HG03520 (cell line): ENCODE data around the gene ZNF358.

Experiments used
- ATAC-seq: cut with Tn5 transposase; IDR thresholded peaks from one replicate; pipeline ENCODE4 v1.9.1; 2021; ENCODE audit warnings: mild to moderate bottlenecking, moderate library complexity; ENCODE audit not compliant: unreplicated experiment

Gene ZNF358

DNA sequence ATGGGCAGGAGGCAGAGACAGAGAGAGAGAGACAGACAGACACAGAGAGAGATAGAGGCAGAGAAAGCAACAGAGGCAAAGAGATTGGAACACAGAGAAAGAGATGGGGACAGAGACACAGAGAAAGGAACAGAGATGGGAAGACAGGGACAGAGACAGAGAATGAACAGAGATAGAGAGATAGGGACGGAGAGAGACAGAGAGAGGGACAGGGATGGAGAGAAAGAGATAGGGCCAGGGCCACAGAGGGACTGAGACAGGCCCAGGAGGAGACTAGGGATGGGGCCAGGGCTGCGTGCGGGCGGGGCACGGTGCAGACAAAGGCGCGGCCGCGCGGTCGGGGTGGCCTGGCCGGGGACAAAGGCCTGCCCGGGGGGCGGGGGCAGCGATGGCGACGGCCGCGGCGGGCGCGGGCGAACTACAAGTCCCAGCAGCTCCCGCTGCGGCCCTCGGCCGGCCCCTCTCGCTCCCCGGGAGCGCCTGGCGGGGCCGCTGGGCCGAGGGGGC, at the start of gene ZNF358:
TSS of gene ZNF358 (plus strand) at position 459 of the 507 bp plus-strand sequence. CDS start 3,140 bp downstream, outside the sequence.
- no peak for ATAC-seq

DNA sequence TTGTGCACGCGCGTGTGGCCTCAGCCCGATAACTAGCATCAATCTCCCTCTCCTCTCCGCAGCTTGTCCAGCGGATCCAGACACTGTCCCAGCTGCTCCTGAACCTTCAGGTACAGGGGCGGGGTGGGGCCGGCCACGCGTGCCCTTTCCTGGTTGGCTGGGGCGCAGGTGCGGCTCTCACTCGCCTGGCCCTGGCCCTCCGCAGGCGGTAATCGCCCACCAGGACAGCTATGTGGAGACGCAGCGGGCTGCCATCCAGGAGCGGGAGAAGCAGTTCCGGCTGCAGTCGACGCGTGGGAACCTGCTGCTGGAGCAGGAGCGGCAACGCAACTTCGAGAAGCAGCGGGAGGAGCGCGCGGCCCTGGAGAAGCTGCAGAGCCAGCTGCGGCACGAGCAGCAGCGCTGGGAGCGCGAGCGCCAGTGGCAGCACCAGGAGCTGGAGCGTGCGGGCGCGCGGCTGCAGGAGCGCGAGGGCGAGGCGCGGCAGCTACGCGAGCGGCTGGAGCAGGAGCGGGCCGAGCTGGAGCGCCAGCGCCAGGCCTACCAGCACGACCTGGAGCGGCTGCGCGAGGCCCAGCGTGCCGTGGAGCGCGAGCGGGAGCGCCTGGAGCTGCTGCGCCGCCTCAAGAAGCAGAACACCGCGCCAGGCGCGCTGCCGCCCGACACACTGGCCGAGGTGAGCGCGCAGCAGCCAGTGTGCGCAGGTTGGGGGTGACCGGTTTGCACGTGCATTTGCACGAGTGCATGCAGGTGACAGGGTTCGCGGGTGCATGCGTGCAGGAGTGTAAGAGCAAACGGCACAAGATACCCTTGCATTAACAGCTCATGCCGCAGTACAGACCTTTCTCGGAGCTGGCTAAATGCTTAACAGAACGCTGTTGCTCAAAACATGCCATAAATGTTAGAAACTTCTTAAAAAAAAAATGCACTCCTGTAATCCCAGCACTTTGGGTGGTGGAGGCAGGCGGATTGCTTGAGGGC, 48.6 kb upstream of the ZNF358 start:
- ATAC-seq, result no peak

DNA sequence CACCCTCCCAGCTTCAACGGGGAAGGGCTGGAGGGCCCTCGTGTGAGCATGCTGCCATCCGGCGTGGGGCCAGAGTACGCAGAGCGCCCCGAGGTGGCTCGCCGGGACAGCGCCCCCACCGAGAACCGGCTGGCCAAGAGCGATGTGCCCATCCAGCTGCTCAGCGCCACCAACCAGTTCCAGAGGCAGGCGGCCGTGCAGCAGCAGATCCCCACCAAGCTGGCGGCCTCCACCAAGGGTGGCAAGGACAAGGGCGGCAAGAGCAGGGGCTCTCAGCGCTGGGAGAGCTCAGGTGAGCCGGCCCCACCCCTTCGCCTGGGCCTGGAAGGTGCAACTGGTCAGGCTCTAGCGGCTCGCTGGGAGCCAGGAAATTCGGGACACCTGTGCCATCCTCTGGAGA, 47.1 kb upstream of the ZNF358 start:
- no peak for ATAC-seq

DNA sequence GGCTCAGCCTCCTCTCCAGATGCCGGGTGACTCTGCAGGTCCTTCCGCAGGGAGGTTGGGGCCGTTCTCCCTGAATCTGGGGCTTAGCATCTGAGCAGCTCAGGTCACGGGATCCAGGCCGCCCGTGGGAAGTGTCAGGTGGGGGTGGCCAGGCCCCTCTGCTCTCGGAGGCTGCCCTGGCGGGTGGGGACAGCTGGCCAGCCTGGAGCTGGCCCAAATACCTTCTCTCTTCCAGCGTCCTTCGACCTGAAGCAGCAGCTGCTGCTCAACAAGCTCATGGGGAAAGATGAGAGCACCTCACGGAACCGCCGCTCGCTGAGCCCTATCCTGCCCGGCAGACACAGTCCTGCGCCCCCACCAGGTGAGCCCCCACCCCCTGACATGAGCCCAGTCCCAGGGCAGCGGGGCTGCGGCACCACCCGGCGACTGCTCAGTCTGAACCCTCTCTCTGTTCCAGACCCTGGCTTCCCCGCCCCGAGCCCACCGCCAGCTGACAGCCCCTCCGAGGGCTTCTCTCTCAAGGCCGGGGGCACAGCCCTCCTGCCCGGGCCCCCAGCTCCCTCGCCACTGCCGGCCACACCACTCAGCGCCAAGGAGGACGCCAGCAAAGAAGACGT, 46.1 kb upstream of the ZNF358 start:
- no peak for ATAC-seq

DNA sequence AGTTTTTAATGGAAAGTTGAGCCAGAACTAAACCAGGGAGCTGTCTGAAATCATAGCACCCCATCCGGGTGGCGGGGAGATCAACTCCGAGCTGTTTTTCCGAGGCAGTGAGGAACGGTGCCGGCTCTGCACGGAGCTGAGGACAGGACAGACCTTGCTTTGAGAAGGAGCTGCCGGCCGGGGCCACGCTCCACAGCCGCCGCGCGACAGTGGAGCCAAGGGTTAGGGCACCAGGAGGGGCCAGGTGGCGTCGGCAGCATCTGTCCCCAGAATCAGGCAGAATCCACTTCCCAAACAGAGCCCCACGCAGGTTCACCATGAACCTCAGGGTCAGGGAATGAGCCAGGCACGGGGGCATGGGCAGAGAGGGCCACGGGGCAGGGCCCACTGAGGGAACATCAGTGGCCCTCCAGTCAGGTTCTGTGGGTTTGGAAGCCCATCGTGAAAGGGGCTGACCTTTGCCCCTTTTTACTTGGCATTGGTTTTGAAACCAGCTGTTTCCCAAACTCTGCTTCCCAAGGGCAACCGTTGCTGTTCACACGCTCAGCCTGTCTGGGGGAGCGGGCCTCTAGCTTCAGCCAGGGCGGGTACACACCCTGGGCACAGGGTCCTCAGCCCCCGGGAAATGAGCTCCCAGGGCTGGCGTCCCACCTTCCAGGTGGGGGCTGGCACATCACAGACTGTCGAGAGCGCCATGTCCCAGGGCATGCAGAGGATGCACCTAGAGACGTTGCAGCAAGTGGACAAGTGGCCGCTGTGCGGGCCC, 45.2 kb upstream of the ZNF358 start:
- no peak for ATAC-seq

DNA sequence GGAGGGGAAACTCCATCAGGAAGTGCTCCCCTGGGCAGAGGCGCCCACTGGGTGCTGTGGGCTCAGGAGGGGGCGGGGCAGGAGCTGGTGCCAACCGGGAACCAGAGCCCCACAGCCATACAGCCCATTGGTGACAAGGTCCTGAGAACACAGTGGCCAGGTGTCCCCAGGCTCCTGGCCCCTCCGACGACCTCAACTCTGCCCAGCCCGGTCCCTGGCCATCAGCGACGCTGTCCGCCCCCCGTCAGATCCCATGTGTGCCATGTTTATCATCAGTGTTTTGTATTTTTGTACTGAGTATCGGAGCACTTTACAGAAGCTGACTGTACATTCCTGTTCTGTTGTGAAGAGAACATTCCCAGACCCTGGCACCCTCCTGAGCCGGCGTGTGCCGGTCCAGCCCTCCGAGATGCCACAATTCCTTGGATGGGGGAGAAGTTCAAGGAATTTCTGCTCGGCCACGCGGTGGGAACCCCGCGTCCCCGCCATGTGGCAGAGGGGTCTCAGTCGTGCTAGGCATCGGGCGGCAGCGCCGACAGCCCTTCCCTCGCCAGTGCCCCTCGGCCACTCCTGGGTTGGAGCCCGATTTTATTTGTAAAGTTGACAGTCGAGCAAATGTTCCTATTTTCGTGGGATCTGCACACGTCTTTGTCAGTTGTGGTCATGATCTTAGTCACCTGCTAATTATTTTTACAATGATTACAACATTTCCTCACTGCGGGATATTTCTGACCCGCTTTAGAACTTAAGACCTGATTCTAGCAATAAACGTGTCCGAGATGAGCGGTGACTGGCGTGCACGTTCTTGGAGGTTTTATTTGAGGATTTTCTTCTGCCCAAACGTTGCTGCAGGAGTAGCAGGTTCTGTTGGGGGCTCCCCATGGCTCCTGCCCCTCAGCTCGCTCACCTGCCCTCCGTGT, 43.9 kb upstream of the ZNF358 start:
- no peak for ATAC-seq

DNA sequence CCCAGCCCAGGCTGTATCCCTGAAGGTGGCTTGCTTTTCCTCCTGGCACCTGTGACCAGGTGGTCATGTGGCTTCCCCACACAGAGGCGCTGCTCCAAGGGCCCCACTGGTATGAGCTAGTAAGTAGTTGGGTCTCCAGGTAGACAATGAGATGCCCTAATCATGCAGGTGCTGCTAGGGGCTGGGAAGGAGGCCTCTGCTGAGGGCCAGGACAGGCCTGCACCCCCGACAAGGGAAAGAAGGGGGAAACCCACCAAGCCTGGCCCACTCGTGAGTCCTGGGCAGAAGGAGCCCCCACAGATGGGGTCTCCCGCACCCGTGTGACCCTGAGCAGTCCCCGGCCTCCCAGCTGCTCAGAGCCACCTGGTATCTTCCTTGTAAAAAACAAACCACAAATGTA, 40.2 kb upstream of the ZNF358 start:
- ATAC-seq, result no peak

DNA sequence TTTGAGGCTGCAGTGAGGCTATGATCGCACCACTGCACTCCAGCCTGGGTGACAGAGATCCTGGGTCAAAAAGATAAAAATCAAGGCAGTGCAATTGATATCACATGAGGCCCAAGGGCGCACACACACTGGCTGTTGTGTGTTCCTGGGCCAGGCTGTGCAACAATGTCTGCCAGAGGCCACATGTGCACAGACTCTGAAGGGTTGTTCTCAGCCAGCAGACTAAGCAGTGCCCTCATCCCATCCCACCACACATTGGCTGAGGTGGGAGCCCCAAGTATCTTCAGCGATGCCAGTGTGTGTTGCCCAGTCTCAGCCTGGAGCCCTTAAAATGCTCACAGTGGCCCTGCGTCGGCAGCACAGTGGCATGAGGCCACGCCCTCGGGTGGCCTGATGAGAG, 39.7 kb upstream of the ZNF358 start:
- no peak for ATAC-seq

DNA sequence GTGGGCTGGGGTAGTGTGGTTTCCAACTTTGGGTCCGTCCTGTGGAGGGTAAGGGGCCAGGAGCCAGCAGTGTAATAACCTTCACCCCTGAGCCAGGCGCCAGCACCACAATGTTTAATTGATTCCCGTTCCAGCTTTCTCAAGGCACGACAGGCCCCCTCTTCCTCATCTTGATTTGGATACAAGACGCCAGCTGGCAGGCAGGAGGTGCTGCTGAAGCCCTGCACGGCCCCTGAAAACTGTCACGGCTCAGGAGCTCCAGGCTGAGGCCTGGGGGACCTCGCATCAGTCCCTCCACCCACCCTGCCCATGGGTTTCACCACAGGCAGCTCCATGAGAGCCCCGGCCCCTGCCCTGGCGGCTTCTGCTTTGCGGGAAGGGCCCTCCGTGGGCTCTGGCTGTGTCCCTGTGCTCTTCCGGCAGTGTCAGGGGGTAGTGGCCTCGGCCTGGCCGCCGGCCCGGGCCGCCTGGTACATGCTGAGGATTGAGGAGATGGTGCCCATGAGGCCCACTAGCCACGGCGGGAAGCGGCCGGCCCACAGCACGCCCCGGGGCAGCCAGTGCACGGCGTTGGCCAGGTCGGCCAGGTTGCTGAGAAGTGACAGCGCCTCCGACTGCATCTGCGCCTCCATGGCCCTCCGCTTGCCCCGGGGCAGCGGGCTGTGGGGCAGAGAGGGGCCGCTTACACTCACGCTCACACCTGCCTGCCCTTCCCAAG, 39.0 kb upstream of the ZNF358 start:
- ATAC-seq, result no peak

DNA sequence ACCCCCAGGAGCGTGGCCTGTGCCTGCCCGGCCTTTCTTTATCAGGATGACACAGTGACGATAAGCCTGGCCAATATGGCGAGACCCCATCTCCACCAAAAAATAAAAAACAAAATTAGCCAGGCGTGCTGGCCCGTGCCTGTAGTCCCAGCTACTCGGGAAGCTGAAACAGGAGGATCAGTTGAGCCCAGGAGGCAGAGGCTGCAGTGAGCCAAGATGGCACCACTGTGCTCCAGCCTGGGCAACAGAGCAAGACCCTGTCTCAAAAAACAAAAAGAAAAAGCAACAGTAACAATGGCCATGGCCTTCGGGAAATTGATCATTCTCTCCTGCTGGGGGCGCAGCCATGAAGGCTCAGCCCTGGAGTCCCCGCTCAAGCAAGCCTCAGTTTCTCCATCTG, 38.1 kb upstream of the ZNF358 start:
- no peak for ATAC-seq

DNA sequence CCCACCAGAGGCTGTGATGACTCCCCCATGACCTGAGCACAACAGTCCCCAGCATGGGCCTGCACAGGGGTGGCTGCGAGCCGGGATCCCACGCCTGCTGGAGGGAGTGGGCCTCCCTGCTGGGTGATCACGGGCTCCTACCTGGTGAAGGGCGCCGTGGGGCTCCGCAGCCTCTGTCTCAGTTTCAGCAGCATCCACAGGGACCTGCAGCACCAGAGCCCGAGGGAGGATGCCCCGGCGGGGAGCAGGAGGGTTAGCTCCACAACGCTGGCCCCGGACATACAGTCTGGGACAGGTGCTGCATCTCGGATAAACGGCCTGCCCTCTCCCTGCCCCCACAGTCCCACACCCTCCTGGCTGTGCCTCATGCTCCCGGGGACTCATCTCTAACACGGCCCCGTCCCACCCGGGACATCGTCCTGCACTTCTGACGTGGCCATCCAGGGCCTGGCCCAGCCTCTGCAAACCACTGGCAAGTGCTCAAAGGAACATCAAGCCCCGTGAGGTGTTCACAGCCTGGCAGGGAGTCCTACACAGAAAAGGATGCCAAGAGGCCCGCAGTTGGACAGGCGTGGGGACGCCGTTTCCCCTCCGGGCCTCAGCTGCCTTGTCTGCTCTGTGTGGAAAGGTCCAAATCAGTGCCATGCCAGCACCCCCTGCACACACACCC, 37.6 kb upstream of the ZNF358 start:
- ATAC-seq, result no peak

DNA sequence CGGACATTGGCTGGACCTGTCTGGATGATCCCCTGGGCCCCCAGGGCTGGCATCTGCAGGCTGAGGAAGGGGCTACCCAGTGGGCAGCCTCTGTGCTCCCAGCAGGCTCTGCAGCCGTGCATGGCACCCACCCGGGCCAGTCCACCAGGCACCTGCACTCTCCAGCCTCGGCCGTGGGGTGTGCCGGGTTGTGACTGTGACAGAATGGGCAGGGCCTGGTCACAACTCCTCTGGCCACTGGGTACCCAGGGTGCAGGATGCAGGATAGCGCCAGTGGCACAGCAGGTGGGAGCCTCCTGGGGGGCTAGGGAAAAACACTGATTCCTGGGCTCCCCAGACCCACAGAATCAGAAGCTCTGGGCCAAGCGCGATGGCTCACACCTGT, 37.1 kb upstream of the ZNF358 start:
- no peak for ATAC-seq

DNA sequence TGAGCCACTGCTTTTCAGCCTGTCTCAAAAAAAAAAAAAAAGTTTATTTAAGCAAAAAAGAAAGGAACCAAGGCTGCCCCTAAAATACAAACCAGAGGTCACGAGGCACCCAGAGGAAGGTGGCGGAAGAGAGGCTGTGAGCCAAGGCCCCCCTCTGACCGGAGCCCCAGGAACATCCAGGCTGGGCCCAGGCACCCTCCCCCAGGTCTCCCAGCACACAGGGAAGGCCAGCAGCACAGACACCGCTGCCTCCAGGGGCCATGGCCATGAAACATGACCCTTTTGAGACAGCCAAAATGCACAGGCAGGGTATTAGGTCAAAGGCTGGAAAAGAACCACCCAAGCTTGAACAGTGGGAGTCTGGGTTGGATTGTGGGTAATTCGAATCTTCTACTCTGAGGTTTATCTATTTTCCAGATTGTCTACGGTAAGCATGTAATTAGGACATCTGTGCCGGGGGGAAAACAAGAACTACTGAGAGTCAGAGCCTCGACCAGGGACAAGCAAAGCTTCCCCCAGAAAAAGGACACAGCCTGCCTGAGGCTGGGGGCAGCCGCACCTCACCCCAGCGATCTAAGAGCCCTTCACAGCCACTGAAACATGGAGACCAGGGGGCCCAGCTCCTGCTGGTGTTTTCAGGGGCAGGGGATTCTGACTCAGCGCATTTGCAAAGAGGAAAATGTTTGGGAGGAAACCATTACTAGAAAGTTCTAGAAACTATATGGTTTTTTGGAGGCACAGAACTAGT, 35.5 kb upstream of the ZNF358 start:
- ATAC-seq, result no peak

DNA sequence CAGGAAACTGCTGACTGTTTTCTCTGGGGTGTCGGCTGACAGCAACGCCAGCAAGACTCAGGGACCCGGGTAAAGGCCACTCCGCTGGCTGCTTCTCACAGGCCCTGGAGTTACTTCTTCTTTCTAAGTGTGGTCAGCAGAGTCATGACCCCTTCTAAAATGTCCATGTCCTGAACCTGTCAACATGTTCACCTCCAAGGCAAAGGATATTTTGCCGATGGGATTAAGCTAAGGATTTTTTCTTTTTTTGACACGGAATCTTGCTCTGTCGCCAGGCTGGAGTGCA, 35.0 kb upstream of the ZNF358 start:
- no peak for ATAC-seq

DNA sequence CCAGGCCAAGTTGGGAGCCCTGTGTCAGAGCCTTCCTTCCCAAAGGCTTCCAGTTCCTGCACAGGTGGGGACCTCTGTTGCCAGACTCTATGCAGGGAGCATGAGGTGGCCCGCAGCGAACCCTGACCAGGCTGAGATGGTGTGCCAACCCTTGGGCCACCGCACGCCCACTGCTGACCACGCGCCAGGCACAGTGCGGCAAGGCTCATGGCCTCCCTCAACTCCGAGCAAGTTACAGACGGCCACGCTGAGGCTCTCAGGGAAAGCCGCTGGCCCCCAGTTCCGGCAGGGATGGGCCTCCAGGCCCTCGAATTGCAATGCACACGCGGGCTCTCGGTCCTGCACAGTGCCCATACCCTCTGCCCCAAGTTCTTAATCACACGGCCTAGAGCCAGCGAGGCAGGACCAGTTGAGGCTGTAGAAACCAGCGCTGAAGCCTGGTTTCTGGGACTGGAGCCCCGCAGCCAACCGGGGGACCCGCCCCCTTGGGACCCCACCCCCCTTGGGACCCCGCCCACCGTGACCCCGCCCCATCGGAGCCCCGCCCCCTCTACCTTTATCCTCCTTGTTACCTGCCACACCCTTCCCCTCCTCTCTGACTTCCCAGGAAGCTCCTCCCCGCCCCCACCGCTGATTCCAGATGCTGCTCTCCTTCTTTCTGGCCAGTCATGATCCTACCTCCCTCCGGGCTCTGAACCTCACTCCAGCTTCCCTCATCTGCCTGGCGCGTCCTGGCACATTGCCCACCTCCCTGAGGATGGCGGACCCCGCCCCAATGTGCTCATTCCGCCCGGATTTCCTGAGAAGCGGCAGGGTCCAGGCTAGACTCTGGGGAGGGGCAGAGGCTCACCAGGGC, 33.1 kb upstream of the ZNF358 start:
- no peak for ATAC-seq

DNA sequence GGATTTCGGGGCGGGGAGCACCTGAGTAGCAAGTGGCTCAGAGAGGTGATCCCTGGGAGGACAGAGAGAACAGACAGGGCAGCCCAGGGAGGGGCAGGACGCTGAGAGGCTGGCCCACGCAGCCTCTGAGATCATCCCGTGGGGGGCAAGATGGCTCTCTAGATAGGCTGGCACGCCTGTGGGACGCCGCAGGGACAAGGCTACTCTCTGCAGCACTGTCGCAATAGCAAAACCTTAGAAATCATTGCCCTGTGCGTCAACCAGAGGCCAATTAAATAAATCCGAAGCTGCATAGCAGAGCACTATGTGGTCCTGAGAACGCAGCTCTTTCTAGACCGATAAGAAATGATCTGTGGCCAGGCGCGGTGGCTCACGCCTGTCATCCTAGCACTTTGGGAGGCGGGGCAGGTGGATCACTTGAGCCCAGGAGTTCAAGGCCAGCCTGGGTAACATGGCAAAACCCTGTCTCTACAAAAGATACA, 32.1 kb upstream of the ZNF358 start:
- no peak for ATAC-seq

DNA sequence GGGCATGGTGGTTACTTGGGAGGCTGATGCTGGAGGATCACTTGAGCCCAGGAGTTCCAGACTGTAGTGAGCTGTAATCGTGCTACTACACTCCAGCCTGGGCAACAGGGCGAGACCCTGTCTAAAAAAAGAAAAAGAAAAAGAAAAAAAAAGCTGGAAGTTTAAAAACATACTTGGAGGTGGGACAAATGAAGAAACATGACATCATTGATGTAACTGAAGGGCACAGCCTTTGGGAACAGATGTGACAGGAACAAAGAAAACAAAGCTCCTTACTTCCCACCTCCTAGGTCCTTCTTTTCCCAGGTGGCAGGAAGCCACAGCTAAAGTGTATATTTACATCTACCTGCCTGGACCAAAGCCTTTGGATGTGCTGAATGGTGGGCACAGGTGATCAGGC, 29.0 kb upstream of the ZNF358 start:
- ATAC-seq, result no peak
